Esophagus muscularis mucosa (tissue), 3 donors: Measurements from ENCODE around the gene FMNL1.

ENCODE experiments used
- CTCF ChIP-seq, 3 experiments: fragments of 200-600 bp in 2 of 3; fragments of 450-650 bp in 1 of 3; sonication (generic) in 2 of 3; IDR thresholded peaks; one replicate each; pipeline ENCODE4 v1.5.1; 2017 to 2019; ENCODE audit warnings: antibody characterized with exemption in 3 of 3, mild to moderate bottlenecking in 2 of 3, moderate library complexity in 1 of 3
- POLR2A ChIP-seq: fragments of 450-650 bp; IDR thresholded peaks from one replicate; pipeline ENCODE4 v1.6.1; 2017; ENCODE audit warnings: antibody characterized with exemption, moderate library complexity, mild to moderate bottlenecking, low read depth
- POLR2AphosphoS5 ChIP-seq, 2 donors: sonication (generic); formaldehyde crosslinking; IDR thresholded peaks; one replicate each; pipeline ENCODE4 v1.6.1; 2017; ENCODE audit warnings: antibody characterized with exemption in 2 of 2

GRCh38 chr17:45289301-45290268 lies 67.9 kb downstream of the FMNL1 start:
- TF ChIP-seq CTCF (IDR thresholded peaks at IDR 0.05) (no peak), POLR2A (no peak), POLR2AphosphoS5 (IDR thresholded peaks at IDR 0.05) (no peak)
